Spinal cord (tissue), 10 donors: ENCODE measurements around the gene FOXL1. TPM values are rescaled to one million over a fixed set of nuclear protein-coding genes. Genes with fewer than 3 reads are reported as not detected.

Experiments
- DNase-seq, 6 donors: peaks; one replicate each; pipeline versions ENCODE4 v3.0.0 to v3.0.0-alpha.2; 2013 to 2015; ENCODE audit warnings: low spot score in 6 of 6, low read depth in 4 of 6
- H3K27ac ChIP-seq: one replicate; pipeline ENCODE4 v1.5.1; 2013; ENCODE audit warnings: low read depth, low read length, control low read depth
- H3K27me3 ChIP-seq: one replicate; pipeline ENCODE4 v1.6.1; 2013; ENCODE audit warnings: low read length; ENCODE audit not compliant: control insufficient read depth, insufficient read depth
- H3K36me3 ChIP-seq: one replicate; pipeline ENCODE4 v1.6.1; 2013; ENCODE audit warnings: low read length; ENCODE audit not compliant: control insufficient read depth, insufficient read depth
- H3K4me1 ChIP-seq: one replicate; pipeline ENCODE4 v1.6.1; 2013; ENCODE audit warnings: low read length; ENCODE audit not compliant: control insufficient read depth, insufficient read depth
- H3K4me3 ChIP-seq: one replicate; pipeline ENCODE4 v1.5.1; 2013; ENCODE audit warnings: low read depth, low read length, control low read depth
- H3K9me3 ChIP-seq: one replicate; pipeline ENCODE4 v1.6.1; 2013; ENCODE audit warnings: low read length; ENCODE audit not compliant: control insufficient read depth, insufficient read depth
- WGBS: methylation state at CpG from one replicate; pipeline ENCODE4 v1.1.5; 2013; ENCODE audit warnings: missing lambda C conversion rate; ENCODE audit not compliant: insufficient coverage; 5-methylcytosine and 5-hydroxymethylcytosine counted together
- polyA plus RNA-seq, 2 donors: library from polyadenylated mRNA; unstranded; fragments of 120-200 nt; gene quantifications; one replicate each; pipeline ENCODE4 v1.2.1, GENCODE V29; 2013; ENCODE audit not compliant: insufficient read length in 2 of 2
- total RNA-seq, 2 donors: library from RNA; depleted of rRNA in 1 of 2; stranded (reverse); fragments of 120-200 nt in 1 of 2; fragments of >200 nt in 1 of 2; gene quantifications; one replicate each; pipeline versions ENCODE4 v1.2.3 to v1.2.4, GENCODE V29; 2013 to 2014
- donor health status: healthy.

The FOXL1 gene
- total and polyA plus RNA-seq, 4 donors, result 2.2 to 8.9 (median 3.5) TPM

DNA sequence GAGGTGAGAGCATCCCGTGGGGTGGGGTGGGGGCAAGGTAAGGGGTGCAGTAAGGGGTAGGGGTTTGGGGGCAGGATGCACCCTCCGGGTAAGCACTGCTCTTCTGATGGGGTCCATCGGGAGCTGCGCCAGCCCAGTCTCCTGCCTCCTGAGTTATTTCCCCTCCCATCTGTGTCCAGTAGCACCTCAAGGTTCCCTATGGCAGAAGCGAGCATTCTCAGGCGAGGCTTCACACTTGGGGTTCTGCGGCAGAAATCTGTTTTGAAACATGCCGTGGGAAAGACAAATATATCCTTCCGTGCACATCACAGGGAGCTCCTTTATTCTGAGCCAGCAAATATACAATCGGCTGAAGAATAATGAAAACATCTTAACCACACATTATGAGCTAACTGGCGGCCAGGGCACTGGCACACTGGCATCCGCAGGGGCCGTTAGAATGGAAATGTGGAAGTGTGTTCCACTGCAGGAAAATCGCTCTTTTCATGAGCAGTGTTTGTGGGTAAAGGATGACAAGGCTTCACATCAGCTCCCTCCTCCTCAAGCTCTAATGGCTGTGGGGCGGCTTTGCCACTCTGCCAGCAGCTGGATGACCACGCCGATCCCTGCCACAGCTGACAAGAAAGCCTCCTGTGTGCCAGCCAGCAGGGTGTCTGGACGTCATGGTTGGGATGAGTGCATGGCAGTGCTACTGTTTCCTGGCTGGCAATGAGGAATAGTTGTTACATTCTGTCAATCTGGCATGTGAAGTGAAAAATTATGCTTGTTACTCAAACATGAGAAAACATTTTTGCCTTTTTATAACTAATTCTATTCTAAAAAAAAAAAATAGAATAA, 43.4 kb upstream of the FOXL1 start:
- 66% methylated on average over 12 of the region's 18 CpGs for WGBS
- H3K27me3 ChIP-seq, result no peaks in the 10 kb centered on the region
- H3K27ac ChIP-seq, result no peak overlapping the region
- peak in 2 of 6 donors; percentile 25 to 75 for DNase-seq
- H3K9me3 ChIP-seq, result no peaks in the 10 kb centered on the region
- peaks cover 53% of the 10 kb centered on the region for H3K36me3 ChIP-seq
- H3K4me3 ChIP-seq, result no peak overlapping the region
- peaks cover 31% of the 10 kb centered on the region for H3K4me1 ChIP-seq

DNA sequence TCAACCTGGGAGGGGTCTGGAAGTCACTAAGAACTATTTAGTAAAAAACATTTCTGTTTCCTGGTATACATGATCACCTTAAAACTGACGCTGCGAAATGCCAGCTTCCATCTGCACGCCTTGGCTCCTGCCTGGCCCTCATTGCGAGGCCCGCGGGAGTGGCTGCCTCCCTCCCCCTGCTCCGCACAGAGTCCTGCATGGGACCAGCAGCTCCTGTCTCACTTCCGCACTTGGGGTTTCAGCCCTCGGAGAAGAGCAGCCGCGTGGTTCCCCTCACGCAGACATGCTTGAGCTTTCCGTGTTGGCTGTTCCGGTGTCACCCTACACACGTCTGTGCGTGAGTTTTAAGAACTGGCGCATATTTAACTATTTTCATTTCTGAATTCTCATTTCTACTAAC, 41.7 kb upstream of the FOXL1 start:
- Histone ChIP-seq H3K27me3 (no peaks in the 10 kb centered on the region), H3K36me3 (peaks cover 57% of the 10 kb centered on the region), H3K9me3 (no peaks in the 10 kb centered on the region), H3K27ac (no peak overlapping the region), H3K4me1 (peaks cover 15% of the 10 kb centered on the region), H3K4me3 (no peak overlapping the region)
- WGBS, result 98% methylated on average over 17 of the region's 17 CpGs
- no peak for DNase-seq

DNA sequence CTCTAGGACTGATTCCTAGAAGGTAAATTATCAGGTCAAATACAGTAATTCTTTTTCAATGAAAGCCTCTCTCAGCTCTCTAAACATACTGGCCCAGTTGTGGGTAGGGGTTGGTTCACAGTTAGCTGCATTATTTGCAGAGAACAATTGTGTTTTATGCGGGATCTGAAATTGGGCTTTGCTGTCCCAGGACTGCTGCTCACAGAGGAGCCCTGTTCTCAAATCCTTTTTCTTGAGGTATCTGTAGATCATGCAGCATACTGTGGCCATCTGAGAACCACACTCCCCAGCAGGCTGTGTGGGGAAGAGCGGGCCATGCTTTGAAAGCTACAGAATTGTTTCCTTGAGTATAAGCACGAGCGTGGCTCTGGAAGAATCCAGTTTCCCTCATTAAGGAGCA, 40.9 kb upstream of the FOXL1 start:
- Histone ChIP-seq H3K9me3 (no peaks in the 10 kb centered on the region), H3K4me3 (no peak overlapping the region), H3K27me3 (no peaks in the 10 kb centered on the region), H3K36me3 (peaks cover 54% of the 10 kb centered on the region), H3K4me1 (peaks cover 11% of the 10 kb centered on the region), H3K27ac (no peak overlapping the region)
- no peak for DNase-seq
- WGBS, result 89% methylated on average over 4 of the region's 4 CpGs

DNA sequence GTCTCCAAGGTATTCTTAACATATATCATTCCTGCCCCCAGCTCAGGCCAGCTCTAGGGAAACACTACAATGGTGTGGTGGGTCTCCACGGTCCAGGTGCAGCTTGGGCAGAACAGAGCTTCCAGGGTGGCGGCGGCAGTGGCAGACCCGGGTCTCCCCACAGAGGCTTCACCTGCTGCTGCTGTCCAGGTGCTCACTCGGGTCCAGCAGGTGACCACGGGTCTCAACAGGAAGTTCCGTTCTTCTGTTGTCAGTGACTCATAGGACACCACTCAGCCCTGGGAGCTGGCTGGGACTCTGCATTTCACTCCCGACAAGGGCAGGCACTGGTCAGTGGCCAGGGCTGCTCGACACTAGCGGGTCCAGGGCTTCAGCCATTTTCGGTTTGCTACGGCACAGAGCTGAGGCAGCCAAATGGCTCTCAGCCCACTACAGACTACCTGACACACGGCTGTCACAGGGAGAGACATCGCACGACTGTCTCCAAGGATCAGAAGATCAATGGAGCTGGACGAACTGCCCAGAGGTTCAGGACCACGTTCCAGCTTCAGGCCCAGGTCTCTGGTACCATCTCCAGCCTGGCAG, 40.1 kb upstream of the FOXL1 start:
- Histone ChIP-seq H3K36me3 (peaks cover 56% of the 10 kb centered on the region), H3K4me3 (no peak overlapping the region), H3K27ac (no peak overlapping the region), H3K9me3 (no peaks in the 10 kb centered on the region), H3K4me1 (peaks cover 11% of the 10 kb centered on the region), H3K27me3 (no peaks in the 10 kb centered on the region)
- 96% methylated on average over 17 of the region's 17 CpGs for WGBS
- DNase-seq, result no peak

DNA sequence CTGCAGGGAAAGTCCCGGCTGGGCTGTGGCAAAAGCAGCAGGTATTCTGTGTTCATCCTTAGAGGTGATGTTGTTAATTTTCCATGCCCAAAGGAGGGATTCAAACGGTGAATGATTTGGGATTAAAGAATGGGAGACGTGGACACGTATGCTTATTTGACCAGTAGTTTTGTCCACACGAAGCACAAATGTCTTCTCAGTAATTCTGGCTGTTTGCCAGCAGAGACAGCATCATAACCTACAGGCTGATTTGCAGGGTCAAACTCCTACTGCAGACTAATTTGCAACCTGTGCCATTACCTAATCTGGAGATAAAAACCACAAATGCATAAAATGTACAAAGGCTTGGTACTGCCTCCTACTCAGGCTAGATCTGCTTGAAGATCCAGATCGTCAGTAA, 37.5 kb upstream of the FOXL1 start:
- no peaks in the 10 kb centered on the region for H3K9me3 ChIP-seq
- peaks cover 6% of the 10 kb centered on the region for H3K4me1 ChIP-seq
- H3K27me3 ChIP-seq, result no peaks in the 10 kb centered on the region
- no peak overlapping the region for H3K27ac ChIP-seq
- WGBS, result 87% methylated on average over 5 of the region's 6 CpGs
- peaks cover 60% of the 10 kb centered on the region for H3K36me3 ChIP-seq
- no peak for DNase-seq
- no peak overlapping the region for H3K4me3 ChIP-seq

DNA sequence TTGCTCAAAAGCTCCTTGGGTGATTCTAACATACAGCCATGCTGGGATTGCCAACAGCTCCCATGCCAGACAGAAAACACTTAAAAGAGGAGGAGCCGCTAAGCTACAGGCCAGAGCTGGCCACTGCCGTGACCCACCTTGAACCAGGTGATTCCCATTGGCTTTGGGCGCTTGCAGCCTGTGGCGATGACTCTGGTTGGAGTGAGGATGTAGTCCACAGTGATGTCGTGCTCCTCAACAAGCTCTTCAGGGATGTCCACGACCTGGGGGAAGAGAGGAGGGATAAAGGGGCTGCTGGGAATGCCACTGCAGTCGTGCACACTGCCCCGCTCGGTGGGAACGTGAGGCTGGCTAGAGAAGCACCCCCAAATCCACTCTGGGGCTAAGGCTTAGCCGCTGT, 36.8 kb upstream of the FOXL1 start:
- DNase-seq, result no peak
- Histone ChIP-seq H3K4me3 (no peak overlapping the region), H3K27me3 (no peaks in the 10 kb centered on the region), H3K36me3 (peaks cover 55% of the 10 kb centered on the region), H3K27ac (no peak overlapping the region), H3K9me3 (no peaks in the 10 kb centered on the region), H3K4me1 (peaks cover 6% of the 10 kb centered on the region)
- WGBS, result 97% methylated on average over 11 of the region's 11 CpGs

DNA sequence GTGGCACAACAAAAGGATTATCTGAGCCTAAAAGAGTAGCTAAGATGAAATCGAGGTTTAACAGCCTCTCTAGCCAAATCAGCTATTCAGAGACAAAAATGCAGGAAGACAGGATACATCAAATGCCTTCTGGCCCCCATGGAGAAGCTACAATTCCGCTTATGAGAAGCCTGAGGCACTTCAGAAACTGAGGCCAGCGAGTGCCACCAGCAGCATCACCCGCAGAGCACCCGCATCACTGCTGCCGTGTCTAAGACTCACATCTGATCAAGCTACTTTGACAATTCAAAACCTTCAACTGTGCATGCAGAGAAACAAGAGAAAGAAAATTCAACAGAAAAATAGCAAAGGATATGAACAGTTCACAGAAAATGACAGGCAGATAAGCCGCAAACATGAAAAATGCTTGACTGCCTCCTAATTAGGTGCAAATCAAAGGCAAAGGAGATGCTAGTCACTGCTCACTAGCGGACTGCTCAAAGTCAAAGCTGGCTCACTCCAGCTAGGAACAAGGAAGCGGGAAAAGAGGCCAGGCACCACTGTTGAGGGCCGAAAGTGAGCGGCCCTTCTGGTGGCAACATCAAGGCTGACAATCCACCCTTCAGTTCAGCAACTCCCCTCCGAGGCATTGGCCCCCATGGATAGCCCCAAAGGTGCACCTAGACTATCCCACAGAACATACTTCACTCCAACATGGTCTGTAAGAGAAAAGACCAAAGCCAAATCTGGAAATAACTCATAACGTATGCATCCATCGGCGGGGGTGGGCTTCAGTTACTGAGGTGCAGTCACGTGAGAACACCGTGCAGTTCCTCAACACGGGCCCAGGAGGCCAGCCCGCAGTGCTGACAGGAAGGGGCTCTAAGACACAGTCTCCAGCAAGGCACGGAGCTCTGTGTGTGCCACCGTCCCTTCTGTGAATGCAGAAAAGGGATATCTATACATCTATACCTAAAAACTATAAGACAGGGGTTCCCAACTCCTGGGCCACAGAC, 35.3 kb upstream of the FOXL1 start:
- 89% methylated on average over 17 of the region's 21 CpGs for WGBS
- H3K4me1 ChIP-seq, result peaks cover 2% of the 10 kb centered on the region
- H3K9me3 ChIP-seq, result no peaks in the 10 kb centered on the region
- H3K36me3 ChIP-seq, result peaks cover 56% of the 10 kb centered on the region
- no peak for DNase-seq
- H3K4me3 ChIP-seq, result no peak overlapping the region
- no peaks in the 10 kb centered on the region for H3K27me3 ChIP-seq
- H3K27ac ChIP-seq, result no peak overlapping the region

DNA sequence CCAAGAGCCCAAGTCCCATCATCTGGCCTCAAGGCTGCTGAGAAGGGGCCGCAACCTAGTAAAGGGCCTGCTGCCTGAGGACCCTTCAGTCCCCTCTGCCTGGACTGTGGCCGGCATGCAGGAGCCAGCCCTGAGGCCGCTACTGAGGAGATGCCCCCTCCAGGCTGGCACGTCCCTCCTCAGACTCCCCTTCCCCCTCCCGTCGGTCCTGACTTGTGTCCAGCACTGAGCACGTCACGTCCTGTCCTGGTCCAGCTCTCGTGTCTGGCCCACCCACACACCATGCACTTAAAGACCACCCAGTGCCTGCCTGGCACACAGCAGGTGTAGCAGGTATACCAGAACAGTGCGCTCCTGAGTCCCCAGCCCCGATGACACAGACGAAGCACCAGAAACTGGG, 32.9 kb upstream of the FOXL1 start:
- Histone ChIP-seq H3K27me3 (no peaks in the 10 kb centered on the region), H3K36me3 (peaks cover 48% of the 10 kb centered on the region), H3K9me3 (no peaks in the 10 kb centered on the region), H3K27ac (no peak overlapping the region), H3K4me3 (no peak overlapping the region), H3K4me1 (no peaks in the 10 kb centered on the region)
- WGBS, result 84% methylated on average over 12 of the region's 12 CpGs
- DNase-seq, result no peak

DNA sequence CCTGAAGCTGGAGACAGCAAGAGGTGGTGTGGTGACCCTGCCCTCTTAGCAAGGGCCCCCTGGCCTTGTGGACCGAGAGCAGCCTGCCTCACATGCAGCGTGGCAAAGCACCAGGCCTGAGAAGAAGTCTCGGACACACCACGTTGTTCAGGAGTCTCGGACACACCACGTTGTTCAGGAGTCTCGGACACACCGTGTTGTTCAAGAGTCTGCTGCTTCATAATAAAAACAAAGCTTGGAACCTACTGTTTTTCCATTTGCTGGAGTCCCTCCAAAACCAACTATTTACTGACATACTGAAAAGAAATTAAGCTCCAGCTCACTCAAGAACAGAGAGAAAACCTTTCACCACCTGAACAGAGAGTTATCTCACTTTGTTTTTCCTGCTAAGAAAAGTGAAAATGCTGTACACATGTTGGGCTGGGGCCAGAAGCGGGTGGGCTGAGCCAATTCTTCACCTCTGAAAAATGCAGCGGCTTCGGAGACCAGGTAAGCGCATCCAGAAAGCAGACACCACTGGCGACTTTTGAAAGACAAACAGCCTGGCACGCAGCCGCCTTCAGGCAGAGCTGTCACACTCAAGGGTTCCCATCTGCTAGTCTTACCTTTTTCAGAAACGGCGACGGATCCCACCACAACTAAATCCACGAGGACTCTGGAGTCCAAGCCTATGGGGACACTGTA, 32.3 kb upstream of the FOXL1 start:
- peak in 1 of 6 donors; percentile 16 for DNase-seq
- Histone ChIP-seq H3K4me3 (no peak overlapping the region), H3K27me3 (no peaks in the 10 kb centered on the region), H3K36me3 (peaks cover 44% of the 10 kb centered on the region), H3K27ac (no peak overlapping the region), H3K9me3 (no peaks in the 10 kb centered on the region), H3K4me1 (no peaks in the 10 kb centered on the region)
- WGBS, result 87% methylated on average over 19 of the region's 19 CpGs
